ENCODE data around the gene P2RY2.

GRCh38 chr11:73258104-73259035 lies 40.3 kb downstream of the P2RY2 start:
- TF ChIP-seq, protein P1, sequence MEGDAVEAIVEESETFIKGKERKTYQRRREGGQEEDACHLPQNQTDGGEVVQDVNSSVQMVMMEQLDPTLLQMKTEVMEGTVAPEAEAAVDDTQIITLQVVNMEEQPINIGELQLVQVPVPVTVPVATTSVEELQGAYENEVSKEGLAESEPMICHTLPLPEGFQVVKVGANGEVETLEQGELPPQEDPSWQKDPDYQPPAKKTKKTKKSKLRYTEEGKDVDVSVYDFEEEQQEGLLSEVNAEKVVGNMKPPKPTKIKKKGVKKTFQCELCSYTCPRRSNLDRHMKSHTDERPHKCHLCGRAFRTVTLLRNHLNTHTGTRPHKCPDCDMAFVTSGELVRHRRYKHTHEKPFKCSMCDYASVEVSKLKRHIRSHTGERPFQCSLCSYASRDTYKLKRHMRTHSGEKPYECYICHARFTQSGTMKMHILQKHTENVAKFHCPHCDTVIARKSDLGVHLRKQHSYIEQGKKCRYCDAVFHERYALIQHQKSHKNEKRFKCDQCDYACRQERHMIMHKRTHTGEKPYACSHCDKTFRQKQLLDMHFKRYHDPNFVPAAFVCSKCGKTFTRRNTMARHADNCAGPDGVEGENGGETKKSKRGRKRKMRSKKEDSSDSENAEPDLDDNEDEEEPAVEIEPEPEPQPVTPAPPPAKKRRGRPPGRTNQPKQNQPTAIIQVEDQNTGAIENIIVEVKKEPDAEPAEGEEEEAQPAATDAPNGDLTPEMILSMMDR (IDR thresholded peaks at IDR 0.05; ENCODE audit: low read depth, low read length, poor library complexity, severe bottlenecking): no peak
- TF ChIP-seq EZH2phosphoT487 (IDR thresholded peaks at IDR 0.05; ENCODE audit: borderline replicate concordance, low read length): no peak

All from DOHH2 (cell line).